22Rv1 (cell line): ENCODE results near the gene UGP2.

Source experiments
- H3K27ac ChIP-seq: fragments of 450-650 bp; 2 replicates; pipeline ENCODE4 v1.5.1; 2017
- CTCF ChIP-seq: fragments of 450-650 bp; IDR thresholded peaks from 2 replicates; pipeline ENCODE4 v1.5.1; 2017; ENCODE audit warnings: mild to moderate bottlenecking
- ZFX ChIP-seq: fragments of 450-650 bp; IDR thresholded peaks from 2 replicates; pipeline ENCODE4 v1.6.1; 2017; ENCODE audit warnings: antibody characterized with exemption, borderline replicate concordance

UGP2 gene

GRCh38 chr2:63866009-63866709 is 24.5 kb downstream of the UGP2 start:
- TF ChIP-seq ZFX (no peak), CTCF (no peak)
- H3K27ac ChIP-seq, result no peak overlapping the region

DNA sequence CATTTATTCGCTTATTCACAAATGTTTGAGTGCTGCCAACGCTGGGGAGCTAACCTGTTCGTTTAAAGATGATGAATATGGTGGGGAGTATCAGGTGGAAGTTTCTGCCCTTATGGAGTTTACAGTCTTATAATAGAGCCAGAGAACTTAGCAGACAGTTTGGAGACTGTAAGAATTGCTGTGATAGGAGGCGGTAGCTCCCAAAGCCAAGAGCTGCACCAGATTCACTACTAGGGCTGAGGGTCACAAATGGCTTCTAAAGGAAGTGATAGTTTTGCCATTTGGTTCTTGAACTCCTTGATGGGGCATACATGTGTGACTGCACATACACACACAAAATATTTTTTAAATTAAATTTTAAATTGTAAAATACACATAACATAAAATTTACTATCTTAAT is 29.0 kb downstream of the UGP2 start:
- TF ChIP-seq ZFX (no peak), CTCF (no peak)
- no peak overlapping the region for H3K27ac ChIP-seq

- TF ChIP-seq ZFX, result no peak
- no peak for TF ChIP-seq CTCF
- no peak overlapping the region for H3K27ac ChIP-seq
Observed at GRCh38 chr2:63871864-63872263, 30.2 kb downstream of the UGP2 start.

- TF ChIP-seq CTCF (no peak), ZFX (no peak)
- H3K27ac ChIP-seq, result no peak overlapping the region
Observed at GRCh38 chr2:63872571-63873328, 31.1 kb downstream of the UGP2 start.

GRCh38 chr2:63874204-63875130 is 32.8 kb downstream of the UGP2 start:
- no peak overlapping the region for H3K27ac ChIP-seq
- TF ChIP-seq CTCF (no peak), ZFX (no peak)

GRCh38 chr2:63875131-63875527 is 33.4 kb downstream of the UGP2 start:
- no peak overlapping the region for H3K27ac ChIP-seq
- TF ChIP-seq CTCF (no peak), ZFX (no peak)
